GM12878 (cell line): Measurements from ENCODE around the gene SPG7. TPM values are rescaled to one million over a fixed set of nuclear protein-coding genes. Genes with fewer than 3 reads are reported as not detected.

ENCODE experiments used
- ATAC-seq: fragments of 200-7000 bp; cut with Tn5 transposase; 3 replicates; pipeline ENCODE4 v1.9.1; 2020; ENCODE audit warnings: mild to moderate bottlenecking, moderate library complexity
- BruUV-seq: library from RNA; stranded (reverse); fragments of 400-500 nt; replicated peaks from 2 replicates; lab custom pipeline; 2021; lab: Mats Ljungman, UMichigan
- CTCF ChIA-PET: fragments of 300-600 bp; sonication (Branson Sonifier 250); formaldehyde crosslinking; extraction: SDS; loops from one replicate; lab custom pipeline; 2021; ENCODE audit warnings: inconsistent platforms; lab: Yijun Ruan, JAX
- POLR2A ChIA-PET: fragments of 350-600 bp; formaldehyde crosslinking; extraction: SDS; loops from one replicate; lab custom pipeline; 2021; ENCODE audit warnings: inconsistent platforms; lab: Charles Lee
- RAD21 ChIA-PET: fragments of 300-600 bp; sonication (Branson Sonifier 250); formaldehyde crosslinking; loops from one replicate; lab custom pipeline; 2023; ENCODE audit warnings: antibody characterized with exemption; ENCODE audit not compliant: unreplicated experiment; lab: Charles Lee
- SMC1A ChIA-PET: fragments of 300-600 bp; sonication (Branson Sonifier 250); formaldehyde crosslinking; loops from one replicate; lab custom pipeline; 2023; ENCODE audit not compliant: unreplicated experiment, uncharacterized antibody; lab: Charles Lee
- DNase-seq: peaks from one replicate; pipeline ENCODE4 v3.0.0-alpha.2; 2011; ENCODE audit warnings: low read depth, low spot score
- FAIRE-seq: peaks from 3 replicates; lab custom pipeline; 2011; peaks lifted over from hg19 to GRCh38; lab: Jason Lieb, UNC
- H2AFZ ChIP-seq: 2 replicates; pipeline ENCODE4 v1.6.0; 2011; ENCODE audit warnings: low read depth, low read length, control low read depth; ENCODE audit not compliant: control insufficient read depth
- H3K27ac ChIP-seq: 2 replicates; pipeline ENCODE4 v1.5.1; 2011; ENCODE audit warnings: control low read depth; ENCODE audit not compliant: control insufficient read depth, insufficient read depth
- H3K27me3 ChIP-seq, 2 experiments: replicated peaks in 1 of 2; 2 replicates each; pipeline versions ENCODE4 v1.6.0 to v1.6.1; 2011; ENCODE audit warnings: low read length in 1 of 2; ENCODE audit not compliant: control insufficient read depth in 2 of 2, insufficient read depth in 2 of 2
- H3K36me3 ChIP-seq, 2 experiments: 2 replicates each; pipeline ENCODE4 v1.5.1; 2011; ENCODE audit warnings: low read length in 1 of 2; ENCODE audit not compliant: control insufficient read depth in 2 of 2, insufficient read depth in 2 of 2
- H3K4me1 ChIP-seq: 2 replicates; pipeline ENCODE4 v1.6.1; 2011; ENCODE audit warnings: mild to moderate bottlenecking, low read length, moderate library complexity, mixed read lengths; ENCODE audit not compliant: control insufficient read depth, insufficient read depth
- H3K4me2 ChIP-seq: 2 replicates; pipeline ENCODE4 v1.6.0; 2011; ENCODE audit warnings: control low read depth; ENCODE audit not compliant: control insufficient read depth, insufficient read depth
- H3K4me3 ChIP-seq: fragments of 200-600 bp; sonication (generic); 2 replicates; pipeline ENCODE4 v1.5.1; 2016
- H3K79me2 ChIP-seq: 2 replicates; pipeline ENCODE4 v1.6.0; 2011; ENCODE audit warnings: low read length; ENCODE audit not compliant: control insufficient read depth, insufficient read depth
- H3K9ac ChIP-seq: 2 replicates; pipeline ENCODE4 v1.8.0; 2011; ENCODE audit warnings: low read length, control low read depth, mixed read lengths; ENCODE audit not compliant: control insufficient read depth, insufficient read depth
- H3K9me3 ChIP-seq: replicated peaks from 3 replicates; pipeline ENCODE4 v1.5.1; 2011; ENCODE audit warnings: mild to moderate bottlenecking, low read length; ENCODE audit not compliant: control insufficient read depth, insufficient read depth
- H4K20me1 ChIP-seq: 2 replicates; pipeline ENCODE4 v1.6.0; 2011; ENCODE audit not compliant: control insufficient read depth, insufficient read depth
- BMI1 ChIP-seq: fragments of 450-650 bp; IDR thresholded peaks from 2 replicates; pipeline ENCODE4 v1.6.1; 2016; ENCODE audit warnings: mild to moderate bottlenecking, moderate library complexity, borderline replicate concordance
- IKZF2 ChIP-seq, 2 experiments: fragments of 450-650 bp; IDR thresholded peaks; 2 replicates each; pipeline ENCODE4 v1.6.1; 2017; ENCODE audit warnings: mild to moderate bottlenecking in 2 of 2, moderate library complexity in 2 of 2
- JUND ChIP-seq: IDR thresholded peaks from 2 replicates; pipeline ENCODE4 v1.6.1; 2012; ENCODE audit warnings: low read depth, mild to moderate bottlenecking, low read length, improper control_type of control experiment, moderate library complexity
- ZBED1 ChIP-seq: IDR thresholded peaks from 2 replicates; pipeline ENCODE4 v1.6.1; 2016; ENCODE audit warnings: borderline replicate concordance
- WGBS: methylation state at CpG from one replicate; pipeline ENCODE4 v1.1.6; 2016; ENCODE audit warnings: low lambda C conversion rate; ENCODE audit not compliant: insufficient replicate concordance, insufficient coverage; ENCODE audit errors: missing lambda C conversion rate; 5-methylcytosine and 5-hydroxymethylcytosine counted together
- in situ Hi-C: fragments of 300-500 bp; cut with MboI; formaldehyde crosslinking; loops from 9 replicates; pipeline ENCODE4 v1.14.3; 2018; ENCODE audit warnings: mixed read lengths
- intact Hi-C: fragments of 100-400 bp; cut with micrococcal nuclease; formaldehyde crosslinking; loops from one replicate; pipeline ENCODE4 v1.14.2; 2022; ENCODE audit not compliant: unreplicated experiment
- polyA plus RNA-seq, 11 experiments: library from polyadenylated mRNA; depleted of rRNA in 4 of 11; unstranded in 6 of 11; stranded (reverse) in 5 of 11; fragments of >200 nt; fragmentation: Nextera tagmentation in 4 of 11; fragmentation: Illumina TruSeq in 1 of 11; extraction: Ambion mirVana in 4 of 11; extraction: Trizol in 1 of 11; gene quantifications; 1 replicate in 1 of 11; 2 replicates in 10 of 11; pipeline versions ENCODE4 v1.2.1 to v1.2.3, GENCODE V29; 2011 to 2016; ENCODE audit warnings: inconsistent platforms in 2 of 11, missing spikeins in 2 of 11, low read depth in 1 of 11
- total RNA-seq, 4 experiments: library from RNA; depleted of rRNA in 3 of 4; stranded (reverse); fragments of >200 nt in 3 of 4; fragmentation: Illumina TruSeq in 1 of 4; extraction: Trizol in 1 of 4; gene quantifications; 2 replicates each; pipeline versions ENCODE4 v1.2.1 to v1.2.3, GENCODE V29; 2013 to 2021
- TF ChIP-seq, protein P1 (sequence below): IDR thresholded peaks from 2 replicates; pipeline ENCODE4 v1.6.1; 2011; ENCODE audit warnings: low read depth, low read length, improper control_type of control experiment, borderline replicate concordance
- TF ChIP-seq, protein P2 (sequence below): fragments of 450-650 bp; IDR thresholded peaks from 2 replicates; pipeline ENCODE4 v1.6.1; 2017; ENCODE audit warnings: mild to moderate bottlenecking

The SPG7 gene
- total and polyA plus RNA-seq, 10 of the 15 experiments (the other 5 are each of a cell fraction or from before 2014, with no cell fraction given) = 5.9 to 75.9 (median 52.5) TPM

DNA sequence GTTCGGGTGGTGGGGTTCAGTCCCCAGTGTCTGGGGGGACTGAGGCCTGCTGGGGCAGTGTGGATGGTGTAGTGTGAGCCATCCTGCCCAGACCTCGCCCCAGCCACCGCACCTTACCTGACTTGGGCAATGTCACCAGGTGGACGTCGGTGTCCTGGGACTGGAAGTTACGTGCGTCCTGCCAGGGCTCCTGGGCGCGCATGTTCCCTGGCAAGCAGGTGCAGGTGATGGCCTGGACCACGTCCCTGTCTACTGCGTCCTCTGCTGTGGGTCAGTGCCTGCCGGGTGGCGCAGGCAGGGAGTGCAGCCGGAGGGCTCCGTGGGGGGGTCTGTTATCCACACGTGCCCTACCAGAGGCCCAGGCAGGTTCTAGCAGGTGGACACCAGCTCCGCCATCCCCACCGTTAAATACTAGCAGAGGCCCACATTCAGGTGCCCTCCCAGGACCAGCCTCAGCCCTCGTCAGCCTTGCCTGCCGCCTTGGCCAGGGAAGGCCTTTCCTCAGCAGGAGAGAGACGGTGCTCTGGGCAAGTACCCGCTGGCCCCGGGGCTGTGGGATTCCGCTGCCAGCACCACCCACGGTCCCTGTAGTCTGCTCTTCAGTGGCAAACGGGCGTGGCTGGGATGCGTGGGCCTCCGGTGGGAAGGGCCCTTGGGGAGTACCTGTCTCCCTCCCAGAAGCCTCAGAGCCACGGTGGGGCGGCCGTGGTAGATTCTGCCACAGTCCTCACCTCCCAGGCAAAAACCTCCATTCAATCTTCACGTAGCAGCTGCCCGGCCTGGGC, 97.2 kb downstream of the SPG7 start:
- H3K27me3 ChIP-seq = no peaks in the 10 kb centered on the region
- H3K4me3 ChIP-seq = no peak overlapping the region
- in situ Hi-C loops = no loop called here
- intact Hi-C loops = no loop called here
- FAIRE-seq (no peak), ATAC-seq (no peak), DNase-seq (no peak)
- no peaks in the 10 kb centered on the region for H3K36me3 ChIP-seq
- SMC1A ChIA-PET = no interaction called here
- WGBS = 65% methylated on average over 32 of the region's 34 CpGs
- no peaks in the 10 kb centered on the region for H4K20me1 ChIP-seq
- TF ChIP-seq IKZF2 (IDR thresholded peaks at IDR 0.05) (no peak), BMI1 (no peak), ZBED1 (no peak), JUND (no peak)
- TF ChIP-seq, protein P1, sequence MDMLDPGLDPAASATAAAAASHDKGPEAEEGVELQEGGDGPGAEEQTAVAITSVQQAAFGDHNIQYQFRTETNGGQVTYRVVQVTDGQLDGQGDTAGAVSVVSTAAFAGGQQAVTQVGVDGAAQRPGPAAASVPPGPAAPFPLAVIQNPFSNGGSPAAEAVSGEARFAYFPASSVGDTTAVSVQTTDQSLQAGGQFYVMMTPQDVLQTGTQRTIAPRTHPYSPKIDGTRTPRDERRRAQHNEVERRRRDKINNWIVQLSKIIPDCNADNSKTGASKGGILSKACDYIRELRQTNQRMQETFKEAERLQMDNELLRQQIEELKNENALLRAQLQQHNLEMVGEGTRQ = no peak
- TF ChIP-seq, protein P2, sequence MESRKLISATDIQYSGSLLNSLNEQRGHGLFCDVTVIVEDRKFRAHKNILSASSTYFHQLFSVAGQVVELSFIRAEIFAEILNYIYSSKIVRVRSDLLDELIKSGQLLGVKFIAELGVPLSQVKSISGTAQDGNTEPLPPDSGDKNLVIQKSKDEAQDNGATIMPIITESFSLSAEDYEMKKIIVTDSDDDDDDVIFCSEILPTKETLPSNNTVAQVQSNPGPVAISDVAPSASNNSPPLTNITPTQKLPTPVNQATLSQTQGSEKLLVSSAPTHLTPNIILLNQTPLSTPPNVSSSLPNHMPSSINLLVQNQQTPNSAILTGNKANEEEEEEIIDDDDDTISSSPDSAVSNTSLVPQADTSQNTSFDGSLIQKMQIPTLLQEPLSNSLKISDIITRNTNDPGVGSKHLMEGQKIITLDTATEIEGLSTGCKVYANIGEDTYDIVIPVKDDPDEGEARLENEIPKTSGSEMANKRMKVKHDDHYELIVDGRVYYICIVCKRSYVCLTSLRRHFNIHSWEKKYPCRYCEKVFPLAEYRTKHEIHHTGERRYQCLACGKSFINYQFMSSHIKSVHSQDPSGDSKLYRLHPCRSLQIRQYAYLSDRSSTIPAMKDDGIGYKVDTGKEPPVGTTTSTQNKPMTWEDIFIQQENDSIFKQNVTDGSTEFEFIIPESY = no peak
- H3K4me2 ChIP-seq = no peak overlapping the region
- no TSS peak for BruUV-seq
- no peak overlapping the region for H2AFZ ChIP-seq
- RAD21 ChIA-PET = no interaction called here
- H3K9me3 ChIP-seq = no peaks in the 10 kb centered on the region
- H3K27ac ChIP-seq = no peak overlapping the region
- no peak overlapping the region for H3K9ac ChIP-seq
- H3K79me2 ChIP-seq = no peaks in the 10 kb centered on the region
- CTCF ChIA-PET = no interaction called here
- no peaks in the 10 kb centered on the region for H3K4me1 ChIP-seq
- POLR2A ChIA-PET = no interaction called here
